Gastrocnemius medialis (tissue), 4 donors: ENCODE data around the gene JAKMIP1. TPM values are rescaled to one million over a fixed set of nuclear protein-coding genes. Genes with fewer than 3 reads are reported as not detected.

Experiments
- ATAC-seq, 2 donors: fragments of 150-250 bp; one replicate each; pipeline ENCODE4 v1.9.1; 2016
- DNase-seq, 2 donors: peaks; one replicate each; pipeline ENCODE4 v3.0.0-alpha.2; 2019
- H3K27ac ChIP-seq, 4 donors: fragments of 200-600 bp; sonication (generic); 1 replicate in 1 of 4; 2 replicates in 3 of 4; pipeline ENCODE4 v1.5.1; 2016 to 2018; ENCODE audit warnings: mild to moderate bottlenecking in 2 of 4, moderate library complexity in 1 of 4
- H3K27me3 ChIP-seq, 3 donors: fragments of 200-600 bp; sonication (generic) in 2 of 3; 1 replicate in 1 of 3; 2 replicates in 2 of 3; pipeline versions ENCODE4 v1.5.1 to v1.6.0; 2016 to 2019; ENCODE audit warnings: mild to moderate bottlenecking in 1 of 3, moderate library complexity in 1 of 3
- H3K36me3 ChIP-seq, 2 donors: fragments of 200-600 bp; sonication (generic) in 1 of 2; one replicate each; pipeline ENCODE4 v1.5.1; 2017 to 2018
- H3K4me1 ChIP-seq, 2 donors: fragments of 200-600 bp; sonication (generic) in 1 of 2; one replicate each; pipeline ENCODE4 v1.5.1; 2016 to 2017; ENCODE audit warnings: mild to moderate bottlenecking in 2 of 2
- H3K4me3 ChIP-seq, 4 donors: fragments of 200-600 bp; sonication (generic) in 3 of 4; 1 replicate in 1 of 4; 2 replicates in 3 of 4; pipeline ENCODE4 v1.5.1; 2016 to 2019; ENCODE audit warnings: mild to moderate bottlenecking in 2 of 4
- H3K9me3 ChIP-seq, 3 donors: fragments of 200-600 bp; sonication (generic) in 2 of 3; 1 replicate in 1 of 3; 2 replicates in 2 of 3; pipeline ENCODE4 v1.5.1; 2016 to 2019
- CTCF ChIP-seq, 5 experiments: fragments of 450-650 bp in 3 of 5; fragments of 200-600 bp in 2 of 5; sonication (generic) in 2 of 5; IDR thresholded peaks in 4 of 5; conservative IDR thresholded peaks in 1 of 5; 1 replicate in 4 of 5; 2 replicates in 1 of 5; pipeline ENCODE4 v1.5.1; 2016 to 2019; ENCODE audit warnings: antibody characterized with exemption in 5 of 5, mild to moderate bottlenecking in 3 of 5, moderate library complexity in 3 of 5
- POLR2A ChIP-seq, 2 donors: fragments of 450-650 bp; IDR thresholded peaks; one replicate each; pipeline ENCODE4 v1.6.1; 2017; ENCODE audit warnings: antibody characterized with exemption in 2 of 2, mild to moderate bottlenecking in 2 of 2, moderate library complexity in 2 of 2
- in situ Hi-C, 4 donors: fragments of 200-750 bp; cut with MboI; loops; one replicate each; pipeline versions ENCODE4 v1.15.0 to v1.8.0; 2017; ENCODE audit warnings: low sequenced_read_pairs in 4 of 4
- intact Hi-C: fragments of 100-400 bp; cut with DNase I; formaldehyde crosslinking; loops from one replicate; pipeline ENCODE4 v1.15.1; 2023; ENCODE audit warnings: low total_unique reads
- total RNA-seq, 4 donors: library from RNA; depleted of rRNA; stranded (reverse); fragments of >200 nt; gene quantifications; one replicate each; pipeline versions ENCODE4 v1.1.0 to v1.2.3, GENCODE V29; 2016

JAKMIP1 gene
- total RNA-seq, 4 donors from 2014 or later: 0.62 TPM; not detected in 3

GRCh38 chr4:6044276-6044675, 156.1 kb downstream of the JAKMIP1 start:
- peaks cover 0 to 5% (median 0%) of the 10 kb centered on the region in 3 donors for H3K27me3 ChIP-seq
- no peaks in the 10 kb centered on the region for H3K9me3 ChIP-seq
- H3K27ac ChIP-seq: no peak overlapping the region
- no peak overlapping the region for H3K4me3 ChIP-seq
- H3K4me1 ChIP-seq: no peaks in the 10 kb centered on the region
- intact Hi-C loops: no loop called here
- in situ Hi-C loops: no loop called here
- no peaks in the 10 kb centered on the region for H3K36me3 ChIP-seq
- DNase-seq (no peak), ATAC-seq (no peak)
- no peak for TF ChIP-seq POLR2A (IDR thresholded peaks at IDR 0.05)
- TF ChIP-seq CTCF (IDR thresholded peaks at IDR 0.05 in 4 of 5, conservative IDR thresholded peaks at IDR 0.05 in 1 of 5): no peak

GRCh38 chr4:6043843-6044242, 156.5 kb downstream of the JAKMIP1 start:
- intact Hi-C loops: no loop called here
- in situ Hi-C loops: no loop called here

GRCh38 chr4:6043188-6043587, 157.2 kb downstream of the JAKMIP1 start:
- H3K27me3 ChIP-seq: peaks cover 0 to 5% (median 0%) of the 10 kb centered on the region in 3 donors
- in situ Hi-C loops: no loop called here
- DNase-seq (no peak), ATAC-seq (no peak)
- no peak overlapping the region for H3K27ac ChIP-seq
- no peak overlapping the region for H3K4me3 ChIP-seq
- H3K4me1 ChIP-seq: no peaks in the 10 kb centered on the region
- TF ChIP-seq CTCF (IDR thresholded peaks at IDR 0.05 in 4 of 5, conservative IDR thresholded peaks at IDR 0.05 in 1 of 5) (no peak), POLR2A (IDR thresholded peaks at IDR 0.05) (no peak)
- no peaks in the 10 kb centered on the region for H3K36me3 ChIP-seq
- intact Hi-C loops: no loop called here
- no peaks in the 10 kb centered on the region for H3K9me3 ChIP-seq

More at GRCh38 chr4:6043843-6044242, 156.5 kb downstream of the JAKMIP1 start:
- Histone ChIP-seq H3K27ac (no peak overlapping the region), H3K4me3 (no peak overlapping the region), H3K27me3 (peaks cover 0 to 5% (median 0%) of the 10 kb centered on the region in 3 donors), H3K36me3 (no peaks in the 10 kb centered on the region), H3K9me3 (no peaks in the 10 kb centered on the region), H3K4me1 (no peaks in the 10 kb centered on the region)
- TF ChIP-seq CTCF (IDR thresholded peaks at IDR 0.05 in 4 of 5, conservative IDR thresholded peaks at IDR 0.05 in 1 of 5): no peak
- TF ChIP-seq POLR2A (IDR thresholded peaks at IDR 0.05): no peak
- DNase-seq: no peak
- ATAC-seq: no peak

GRCh38 chr4:6042293-6043063, 157.9 kb downstream of the JAKMIP1 start:
- H3K27ac ChIP-seq: no peak overlapping the region
- no peaks in the 10 kb centered on the region for H3K4me1 ChIP-seq
- no peaks in the 10 kb centered on the region for H3K9me3 ChIP-seq
- H3K27me3 ChIP-seq: peaks cover 0 to 5% (median 0%) of the 10 kb centered on the region in 3 donors
- no peaks in the 10 kb centered on the region for H3K36me3 ChIP-seq
- intact Hi-C loops (no loop called here), in situ Hi-C loops (no loop called here)
- H3K4me3 ChIP-seq: no peak overlapping the region
- TF ChIP-seq POLR2A (IDR thresholded peaks at IDR 0.05) (no peak), CTCF (IDR thresholded peaks at IDR 0.05 in 4 of 5, conservative IDR thresholded peaks at IDR 0.05 in 1 of 5) (no peak)
- ATAC-seq (no peak), DNase-seq (no peak)
